WTC11 (cell line): ENCODE results near the gene OR52I2. TPM values are rescaled to one million over a fixed set of nuclear protein-coding genes. Genes with fewer than 3 reads are reported as not detected.

ENCODE experiments used
- ATAC-seq: fragments of 200-7000 bp; cut with Tn5 transposase; 2 replicates; pipeline ENCODE4 v1.10.0; 2021; ENCODE audit warnings: mild to moderate bottlenecking, moderate library complexity
- CTCF ChIA-PET: fragments of 300-600 bp; sonication (Branson Sonifier 250); formaldehyde crosslinking; loops from one replicate; lab custom pipeline; 2021; ENCODE audit warnings: antibody characterized with exemption; lab: Charles Lee
- POLR2A ChIA-PET: fragments of 350-600 bp; sonication (Branson Sonifier 250); formaldehyde crosslinking; loops from one replicate; lab custom pipeline; 2021; ENCODE audit warnings: antibody characterized with exemption; lab: Charles Lee
- DNase-seq: peaks from one replicate; pipeline ENCODE4 v3.0.0; 2021; ENCODE audit warnings: low spot score
- H3K27ac Mint-ChIP-seq: 2 replicates; pipeline ENCODE4 v1.8.0; 2021; ENCODE audit warnings: mixed read lengths
- H3K27me3 Mint-ChIP-seq: 2 replicates; pipeline ENCODE4 v1.8.0; 2021; ENCODE audit warnings: low read depth, mild to moderate bottlenecking, moderate library complexity, mixed read lengths
- H3K36me3 Mint-ChIP-seq: 2 replicates; pipeline ENCODE4 v1.8.0; 2021; ENCODE audit warnings: mixed read lengths
- H3K4me1 Mint-ChIP-seq: 2 replicates; pipeline ENCODE4 v1.8.0; 2022; ENCODE audit warnings: mixed read lengths
- H3K4me3 Mint-ChIP-seq: 2 replicates; pipeline ENCODE4 v1.8.0; 2021; ENCODE audit warnings: mild to moderate bottlenecking, moderate library complexity, mixed read lengths
- H3K9me3 Mint-ChIP-seq: 2 replicates; pipeline ENCODE4 v1.8.0; 2021; ENCODE audit warnings: mixed read lengths
- ATF1 ChIP-seq: sonication (generic); formaldehyde crosslinking; IDR thresholded peaks from 2 replicates; pipeline ENCODE4 v1.8.1; 2023; ENCODE audit warnings: mild to moderate bottlenecking, moderate library complexity, missing genetic modification reagents
- CREB1 ChIP-seq: sonication (generic); formaldehyde crosslinking; IDR thresholded peaks from 2 replicates; pipeline ENCODE4 v1.8.0; 2023; ENCODE audit warnings: mild to moderate bottlenecking, missing genetic modification reagents
- CREM ChIP-seq: sonication (generic); formaldehyde crosslinking; IDR thresholded peaks from 2 replicates; pipeline ENCODE4 v1.8.1; 2022; ENCODE audit warnings: mild to moderate bottlenecking, missing genetic modification reagents, moderate library complexity
- FOXK1 ChIP-seq: sonication (generic); formaldehyde crosslinking; IDR thresholded peaks from 2 replicates; pipeline ENCODE4 v1.8.0; 2022; ENCODE audit warnings: mild to moderate bottlenecking, moderate library complexity, missing genetic modification reagents
- GTF2I ChIP-seq: fragments of 250-450 bp; sonication (Bioruptor Pico); conservative IDR thresholded peaks from 2 replicates; pipeline ENCODE4 v1.4.0; 2021; ENCODE audit warnings: mild to moderate bottlenecking
- JAZF1 ChIP-seq: fragments of 250-450 bp; sonication (Bioruptor Pico); IDR thresholded peaks from 2 replicates; pipeline ENCODE4 v1.9.0; 2021; ENCODE audit warnings: moderate library complexity, mild to moderate bottlenecking, inconsistent platforms
- JUN ChIP-seq: sonication (generic); formaldehyde crosslinking; IDR thresholded peaks from 2 replicates; pipeline ENCODE4 v1.8.0; 2023; ENCODE audit warnings: mild to moderate bottlenecking, missing genetic modification reagents
- KAT7 ChIP-seq: sonication (generic); formaldehyde crosslinking; IDR thresholded peaks from 2 replicates; pipeline ENCODE4 v1.8.1; 2023; ENCODE audit warnings: missing genetic modification reagents, mild to moderate bottlenecking, borderline replicate concordance
- NR1H2 ChIP-seq: sonication (generic); formaldehyde crosslinking; IDR thresholded peaks from 2 replicates; pipeline ENCODE4 v1.9.0; 2021; ENCODE audit warnings: mild to moderate bottlenecking, moderate library complexity, missing genetic modification reagents
- NR2C2 ChIP-seq: sonication (generic); formaldehyde crosslinking; IDR thresholded peaks from 2 replicates; pipeline ENCODE4 v1.8.0; 2022; ENCODE audit warnings: mild to moderate bottlenecking, missing genetic modification reagents
- PRRX2 ChIP-seq: fragments of 250-450 bp; sonication (Bioruptor Pico); IDR thresholded peaks from 2 replicates; pipeline ENCODE4 v1.8.0; 2021; ENCODE audit warnings: mild to moderate bottlenecking
- SMAD3 ChIP-seq: sonication (generic); formaldehyde crosslinking; IDR thresholded peaks from 2 replicates; pipeline ENCODE4 v1.8.0; 2022; ENCODE audit warnings: missing genetic modification reagents, mild to moderate bottlenecking, borderline replicate concordance
- SMAD4 ChIP-seq: sonication (generic); formaldehyde crosslinking; IDR thresholded peaks from 2 replicates; pipeline ENCODE4 v1.8.0; 2022; ENCODE audit warnings: mild to moderate bottlenecking, missing genetic modification reagents
- TEAD1 ChIP-seq: sonication (generic); formaldehyde crosslinking; IDR thresholded peaks from 2 replicates; pipeline ENCODE4 v1.8.0; 2022; ENCODE audit warnings: mild to moderate bottlenecking, missing genetic modification reagents
- TP53 ChIP-seq: sonication (generic); formaldehyde crosslinking; IDR thresholded peaks from 2 replicates; pipeline ENCODE4 v1.8.1; 2023; ENCODE audit warnings: mild to moderate bottlenecking, missing genetic modification reagents
- ZNF121 ChIP-seq: sonication (generic); formaldehyde crosslinking; IDR thresholded peaks from 2 replicates; pipeline ENCODE4 v1.8.0; 2023; ENCODE audit warnings: missing genetic modification reagents
- ZNF317 ChIP-seq: sonication (generic); formaldehyde crosslinking; IDR thresholded peaks from 2 replicates; pipeline ENCODE4 v1.8.1; 2023; ENCODE audit warnings: low read depth, mild to moderate bottlenecking, moderate library complexity, missing genetic modification reagents, borderline replicate concordance
- total RNA-seq: library from RNA; stranded (reverse); gene quantifications from 3 replicates; pipeline ENCODE4 v1.2.3, GENCODE V29; 2021
- TF ChIP-seq, protein P1 (sequence below): sonication (generic); formaldehyde crosslinking; IDR thresholded peaks from 2 replicates; pipeline ENCODE4 v1.8.0; 2022; ENCODE audit warnings: mild to moderate bottlenecking, missing genetic modification reagents
- TF ChIP-seq, protein P2 (sequence below): sonication (generic); formaldehyde crosslinking; IDR thresholded peaks from 2 replicates; pipeline ENCODE4 v1.8.1; 2022; ENCODE audit warnings: mild to moderate bottlenecking, moderate library complexity, missing genetic modification reagents
- TF ChIP-seq, protein P3 (sequence below): sonication (generic); formaldehyde crosslinking; IDR thresholded peaks from 2 replicates; pipeline ENCODE4 v1.8.0; 2022; ENCODE audit warnings: mild to moderate bottlenecking, missing genetic modification reagents
- TF ChIP-seq, protein P4 (sequence below): sonication (generic); formaldehyde crosslinking; IDR thresholded peaks from 2 replicates; pipeline ENCODE4 v1.8.1; 2022; ENCODE audit warnings: mild to moderate bottlenecking, missing genetic modification reagents, moderate library complexity, borderline replicate concordance
- TF ChIP-seq, protein P5 (sequence below): fragments of 250-450 bp; sonication (Bioruptor Pico); IDR thresholded peaks from 2 replicates; pipeline ENCODE4 v1.9.0; 2021; ENCODE audit warnings: moderate library complexity, mild to moderate bottlenecking, inconsistent platforms, borderline replicate concordance
- TF ChIP-seq, protein P6 (sequence below): fragments of 250-450 bp; sonication (Bioruptor Pico); IDR thresholded peaks from 2 replicates; pipeline ENCODE4 v1.9.0; 2021; ENCODE audit warnings: mild to moderate bottlenecking
- TF ChIP-seq, protein P7 (sequence below): fragments of 250-450 bp; sonication (Bioruptor Pico); IDR thresholded peaks from 2 replicates; pipeline ENCODE4 v2.1.2; 2022; ENCODE audit warnings: mild to moderate bottlenecking, moderate library complexity

Gene OR52I2
- total RNA-seq, 1 experiment from 2014 or later = not detected

DNA sequence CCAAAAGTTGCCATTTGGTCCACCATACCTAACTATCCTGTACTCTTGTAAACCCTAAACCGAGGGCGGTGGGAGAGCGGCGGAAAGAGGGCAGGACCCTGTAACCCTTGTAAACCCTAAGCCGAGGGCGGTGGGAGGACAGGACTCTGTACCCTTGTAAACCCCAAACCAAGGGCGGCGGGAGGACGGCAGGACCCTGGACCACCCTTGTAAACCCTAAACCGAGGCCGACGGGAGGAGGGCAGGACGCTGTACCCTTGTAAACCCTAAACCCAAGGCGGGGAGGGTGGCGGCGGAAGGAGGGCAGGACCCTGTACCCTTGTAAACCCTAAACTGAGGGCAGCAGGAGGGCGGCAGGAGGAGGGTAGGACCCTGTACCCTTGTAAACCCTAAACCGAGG, 12.5 kb upstream of the OR52I2 start:
- Mint-ChIP-seq H3K9me3 (peaks cover 18% of the 10 kb centered on the region), H3K27ac (no peak overlapping the region), H3K27me3 (no peaks in the 10 kb centered on the region; the same call in none of the 2 replicates), H3K4me1 (peaks cover 25% of the 10 kb centered on the region), H3K36me3 (peaks cover 5% of the 10 kb centered on the region), H3K4me3 (no peak overlapping the region)
- no peak for TF ChIP-seq FOXK1 (CRISPR knock-in tag)
- TF ChIP-seq, protein P1, sequence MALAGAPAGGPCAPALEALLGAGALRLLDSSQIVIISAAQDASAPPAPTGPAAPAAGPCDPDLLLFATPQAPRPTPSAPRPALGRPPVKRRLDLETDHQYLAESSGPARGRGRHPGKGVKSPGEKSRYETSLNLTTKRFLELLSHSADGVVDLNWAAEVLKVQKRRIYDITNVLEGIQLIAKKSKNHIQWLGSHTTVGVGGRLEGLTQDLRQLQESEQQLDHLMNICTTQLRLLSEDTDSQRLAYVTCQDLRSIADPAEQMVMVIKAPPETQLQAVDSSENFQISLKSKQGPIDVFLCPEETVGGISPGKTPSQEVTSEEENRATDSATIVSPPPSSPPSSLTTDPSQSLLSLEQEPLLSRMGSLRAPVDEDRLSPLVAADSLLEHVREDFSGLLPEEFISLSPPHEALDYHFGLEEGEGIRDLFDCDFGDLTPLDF = no peak
- no peak for TF ChIP-seq NR2C2 (CRISPR knock-in tag)
- TF ChIP-seq SMAD4 (CRISPR knock-in tag) = no peak
- TF ChIP-seq ATF1 = no peak
- TF ChIP-seq, protein P2, sequence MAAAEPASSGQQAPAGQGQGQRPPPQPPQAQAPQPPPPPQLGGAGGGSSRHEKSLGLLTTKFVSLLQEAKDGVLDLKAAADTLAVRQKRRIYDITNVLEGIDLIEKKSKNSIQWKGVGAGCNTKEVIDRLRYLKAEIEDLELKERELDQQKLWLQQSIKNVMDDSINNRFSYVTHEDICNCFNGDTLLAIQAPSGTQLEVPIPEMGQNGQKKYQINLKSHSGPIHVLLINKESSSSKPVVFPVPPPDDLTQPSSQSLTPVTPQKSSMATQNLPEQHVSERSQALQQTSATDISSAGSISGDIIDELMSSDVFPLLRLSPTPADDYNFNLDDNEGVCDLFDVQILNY = no peak
- TF ChIP-seq, protein P3, sequence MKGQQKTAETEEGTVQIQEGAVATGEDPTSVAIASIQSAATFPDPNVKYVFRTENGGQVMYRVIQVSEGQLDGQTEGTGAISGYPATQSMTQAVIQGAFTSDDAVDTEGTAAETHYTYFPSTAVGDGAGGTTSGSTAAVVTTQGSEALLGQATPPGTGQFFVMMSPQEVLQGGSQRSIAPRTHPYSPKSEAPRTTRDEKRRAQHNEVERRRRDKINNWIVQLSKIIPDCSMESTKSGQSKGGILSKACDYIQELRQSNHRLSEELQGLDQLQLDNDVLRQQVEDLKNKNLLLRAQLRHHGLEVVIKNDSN (CRISPR knock-in tag) = no peak
- no peak for TF ChIP-seq JUN (CRISPR knock-in tag)
- no peak for TF ChIP-seq CREB1 (CRISPR knock-in tag)
- no peak for TF ChIP-seq SMAD3
- no peak for TF ChIP-seq GTF2I (CRISPR knock-in tag)
- no peak for TF ChIP-seq JAZF1 (CRISPR knock-in tag)
- no peak for TF ChIP-seq TP53 (CRISPR knock-in tag)
- no peak for TF ChIP-seq NR1H2 (CRISPR knock-in tag)
- TF ChIP-seq, protein P4, sequence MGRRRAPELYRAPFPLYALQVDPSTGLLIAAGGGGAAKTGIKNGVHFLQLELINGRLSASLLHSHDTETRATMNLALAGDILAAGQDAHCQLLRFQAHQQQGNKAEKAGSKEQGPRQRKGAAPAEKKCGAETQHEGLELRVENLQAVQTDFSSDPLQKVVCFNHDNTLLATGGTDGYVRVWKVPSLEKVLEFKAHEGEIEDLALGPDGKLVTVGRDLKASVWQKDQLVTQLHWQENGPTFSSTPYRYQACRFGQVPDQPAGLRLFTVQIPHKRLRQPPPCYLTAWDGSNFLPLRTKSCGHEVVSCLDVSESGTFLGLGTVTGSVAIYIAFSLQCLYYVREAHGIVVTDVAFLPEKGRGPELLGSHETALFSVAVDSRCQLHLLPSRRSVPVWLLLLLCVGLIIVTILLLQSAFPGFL = no peak
- no peak for TF ChIP-seq TEAD1 (CRISPR knock-in tag)
- TF ChIP-seq CREM = no peak
- no peak for TF ChIP-seq PRRX2
- ATAC-seq = no peak
- CTCF ChIA-PET = no interaction called here
- no peak for DNase-seq
- POLR2A ChIA-PET = no interaction called here

DNA sequence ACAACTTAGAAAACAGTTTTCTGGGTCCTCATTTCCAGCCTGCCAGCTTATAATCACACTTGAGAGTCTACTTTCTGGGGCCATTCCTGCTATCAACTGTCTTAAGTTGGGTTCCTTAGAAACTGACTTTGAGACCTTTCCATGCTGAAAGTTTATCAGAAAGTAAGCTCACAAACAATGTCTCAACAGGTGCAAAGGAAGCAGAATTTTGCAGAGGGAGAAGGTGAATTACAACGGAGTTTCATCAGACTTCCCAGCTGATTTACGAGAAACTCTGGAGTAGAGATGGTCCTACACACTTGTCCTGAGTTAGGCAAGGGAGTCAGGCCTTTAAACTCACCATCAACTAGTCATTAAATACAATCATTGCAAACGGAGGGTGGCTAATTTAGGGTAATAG, 4.7 kb upstream of the OR52I2 start:
- DNase-seq = no peak
- POLR2A ChIA-PET = no interaction called here
- Mint-ChIP-seq H3K27me3 (no peaks in the 10 kb centered on the region), H3K4me3 (no peak overlapping the region), H3K4me1 (peaks cover 7% of the 10 kb centered on the region), H3K27ac (no peak overlapping the region), H3K36me3 (no peaks in the 10 kb centered on the region), H3K9me3 (no peaks in the 10 kb centered on the region; the same call in 1 of the 2 replicates)
- CTCF ChIA-PET = interaction anchor here (1.2 kb wide), 1 partner anchor 25 kb away, joined by 3 read pairs; no protein-coding TSS in a partner anchor
- TF ChIP-seq ZNF317 (CRISPR knock-in tag) (no peak), NR1H2 (CRISPR knock-in tag) (no peak), TP53 (CRISPR knock-in tag) (no peak), KAT7 (no peak), ATF1 (no peak), NR2C2 (CRISPR knock-in tag) (no peak), ZNF121 (CRISPR knock-in tag) (no peak)
- TF ChIP-seq, protein P5, sequence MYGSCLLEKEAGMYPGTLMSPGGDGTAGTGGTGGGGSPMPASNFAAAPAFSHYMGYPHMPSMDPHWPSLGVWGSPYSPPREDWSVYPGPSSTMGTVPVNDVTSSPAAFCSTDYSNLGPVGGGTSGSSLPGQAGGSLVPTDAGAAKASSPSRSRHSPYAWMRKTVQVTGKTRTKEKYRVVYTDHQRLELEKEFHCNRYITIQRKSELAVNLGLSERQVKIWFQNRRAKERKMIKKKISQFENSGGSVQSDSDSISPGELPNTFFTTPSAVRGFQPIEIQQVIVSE (CRISPR knock-in tag) = no peak
- TF ChIP-seq, protein P6, sequence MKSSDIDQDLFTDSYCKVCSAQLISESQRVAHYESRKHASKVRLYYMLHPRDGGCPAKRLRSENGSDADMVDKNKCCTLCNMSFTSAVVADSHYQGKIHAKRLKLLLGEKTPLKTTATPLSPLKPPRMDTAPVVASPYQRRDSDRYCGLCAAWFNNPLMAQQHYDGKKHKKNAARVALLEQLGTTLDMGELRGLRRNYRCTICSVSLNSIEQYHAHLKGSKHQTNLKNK (CRISPR knock-in tag) = no peak
- TF ChIP-seq, protein P7, sequence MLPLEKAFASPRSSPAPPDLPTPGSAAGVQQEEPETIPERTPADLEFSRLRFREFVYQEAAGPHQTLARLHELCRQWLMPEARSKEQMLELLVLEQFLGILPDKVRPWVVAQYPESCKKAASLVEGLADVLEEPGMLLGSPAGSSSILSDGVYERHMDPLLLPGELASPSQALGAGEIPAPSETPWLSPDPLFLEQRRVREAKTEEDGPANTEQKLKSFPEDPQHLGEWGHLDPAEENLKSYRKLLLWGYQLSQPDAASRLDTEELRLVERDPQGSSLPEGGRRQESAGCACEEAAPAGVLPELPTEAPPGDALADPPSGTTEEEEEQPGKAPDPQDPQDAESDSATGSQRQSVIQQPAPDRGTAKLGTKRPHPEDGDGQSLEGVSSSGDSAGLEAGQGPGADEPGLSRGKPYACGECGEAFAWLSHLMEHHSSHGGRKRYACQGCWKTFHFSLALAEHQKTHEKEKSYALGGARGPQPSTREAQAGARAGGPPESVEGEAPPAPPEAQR (CRISPR knock-in tag) = no peak
- TF ChIP-seq, protein P3 (CRISPR knock-in tag) = no peak
- no peak for ATAC-seq
